Lung (tissue), 12 donors: ENCODE results near the gene TIMM17B. TPM values are rescaled to one million over a fixed set of nuclear protein-coding genes. Genes with fewer than 3 reads are reported as not detected.

ENCODE experiments used
- ATAC-seq: fragments of 200-7000 bp; cut with Tn5 transposase; one replicate; pipeline ENCODE4 v1.9.1; 2020; ENCODE audit warnings: moderate number of reproducible peaks; ENCODE audit not compliant: insufficient read depth, low FRiP score
- DNase-seq, 3 donors: peaks; one replicate each; pipeline ENCODE4 v3.0.0-alpha.2; 2013 to 2017
- H3K27ac ChIP-seq, 2 donors: one replicate each; pipeline ENCODE4 v1.5.1; 2013; ENCODE audit warnings: mild to moderate bottlenecking in 2 of 2, moderate library complexity in 2 of 2, control low read depth in 1 of 2, inconsistent platforms in 1 of 2, low read depth in 1 of 2, low read length in 1 of 2
- H3K27me3 ChIP-seq, 3 donors: one replicate each; pipeline ENCODE4 v1.5.1; 2013; ENCODE audit warnings: low read length in 2 of 3; ENCODE audit not compliant: control insufficient read depth in 3 of 3, insufficient read depth in 3 of 3
- H3K36me3 ChIP-seq, 4 donors: one replicate each; pipeline ENCODE4 v1.5.1; 2013; ENCODE audit warnings: low read length in 4 of 4, mild to moderate bottlenecking in 1 of 4, moderate library complexity in 1 of 4; ENCODE audit not compliant: control insufficient read depth in 4 of 4, insufficient read depth in 4 of 4
- H3K4me1 ChIP-seq, 5 donors: one replicate each; pipeline ENCODE4 v1.5.1; 2013; ENCODE audit warnings: low read length in 5 of 5, mild to moderate bottlenecking in 2 of 5, moderate library complexity in 1 of 5; ENCODE audit not compliant: control insufficient read depth in 5 of 5, insufficient read depth in 5 of 5
- H3K4me3 ChIP-seq: one replicate; pipeline ENCODE4 v1.5.1; 2013; ENCODE audit warnings: mild to moderate bottlenecking, control low read depth, moderate library complexity
- H3K9ac ChIP-seq, 2 donors: one replicate each; pipeline ENCODE4 v1.5.1; 2013; ENCODE audit warnings: low read length in 2 of 2, control low read depth in 1 of 2; ENCODE audit not compliant: insufficient read depth in 1 of 2
- H3K9me3 ChIP-seq, 4 donors: one replicate each; pipeline ENCODE4 v1.5.1; 2013; ENCODE audit warnings: low read length in 3 of 4, mild to moderate bottlenecking in 1 of 4, moderate library complexity in 1 of 4; ENCODE audit not compliant: control insufficient read depth in 4 of 4, insufficient read depth in 3 of 4
- CTCF ChIP-seq: IDR thresholded peaks from 2 replicates; pipeline ENCODE4 v1.5.1; 2012; ENCODE audit warnings: mild to moderate bottlenecking; ENCODE audit errors: control extremely low read depth, extremely low read depth
- WGBS, 2 donors: extraction: QIAGEN DNeasy Blood & Tissue Kit; methylation state at CpG; one replicate each; pipeline ENCODE4 v1.1.7; 2013; 5-methylcytosine and 5-hydroxymethylcytosine counted together
- polyA plus RNA-seq, 2 donors: library from polyadenylated mRNA; stranded (reverse); fragments of 200-250 nt; gene quantifications; one replicate each; pipeline ENCODE4 v1.2.1, GENCODE V29; 2013
- total RNA-seq, 2 donors: library from RNA; depleted of rRNA in 1 of 2; stranded (reverse); fragments of >200 nt in 1 of 2; gene quantifications; one replicate each; pipeline ENCODE4 v1.2.1, GENCODE V29; 2014 to 2021
- donor health status: control.
- donor health status: control.
- donor health status: Bipolar disorder and iron deficiency.
- donor health status: healthy.
- donor health status: DM: yes; HTN: yes; CAD: no.

The TIMM17B gene
- total and polyA plus RNA-seq, 4 donors, result 21.0 to 73.4 (median 59.4) TPM

GRCh38 chrX:48902135-48902534, 4.6 kb upstream of the TIMM17B start:
- TF ChIP-seq CTCF, result no peak
- 94 to 96% methylated on average over 20 of the region's 20 CpGs for WGBS, 2 donors
- ATAC-seq (no peak), DNase-seq (no peak)
- H3K4me3 ChIP-seq, result no peak overlapping the region
- no peak overlapping the region for H3K9ac ChIP-seq
- peaks cover 0 to 7% (median 0%) of the 10 kb centered on the region in 4 donors for H3K9me3 ChIP-seq
- peaks cover 0 to 17% (median 6%) of the 10 kb centered on the region in 4 donors for H3K36me3 ChIP-seq
- peaks cover 0 to 3% (median 0%) of the 10 kb centered on the region in 5 donors for H3K4me1 ChIP-seq
- no peaks in the 10 kb centered on the region for H3K27me3 ChIP-seq
- H3K27ac ChIP-seq, result no peak overlapping the region

DNA sequence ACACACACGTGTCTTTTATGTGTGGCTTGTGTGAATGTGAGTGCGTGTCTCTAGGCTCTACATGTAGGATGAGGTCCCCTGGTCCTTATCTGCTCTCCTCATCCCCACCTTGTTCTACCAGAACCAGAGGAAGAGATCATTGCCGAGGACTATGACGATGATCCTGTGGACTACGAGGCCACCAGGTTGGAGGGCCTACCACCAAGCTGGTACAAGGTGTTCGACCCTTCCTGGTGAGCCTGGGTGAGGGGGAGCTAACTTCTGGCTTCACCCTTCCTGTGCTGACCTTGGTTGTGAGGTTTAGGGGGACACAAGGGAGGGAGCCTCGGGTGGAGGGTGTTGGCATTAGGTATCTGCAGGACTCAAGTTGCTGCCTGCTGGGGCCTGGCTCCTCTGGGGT, 3.5 kb upstream of the TIMM17B start:
- no peak overlapping the region for H3K27ac ChIP-seq
- H3K9me3 ChIP-seq, result peaks cover 0 to 7% (median under 1%) of the 10 kb centered on the region in 4 donors
- no peaks in the 10 kb centered on the region for H3K27me3 ChIP-seq
- H3K4me3 ChIP-seq, result no peak overlapping the region
- peaks cover 0 to 8% (median 3%) of the 10 kb centered on the region in 5 donors for H3K4me1 ChIP-seq
- H3K9ac ChIP-seq, result no peak overlapping the region
- no peak for ATAC-seq
- WGBS, 2 donors, result 81 to 98% methylated on average over 7 of the region's 7 CpGs
- no peak for TF ChIP-seq CTCF
- H3K36me3 ChIP-seq, result peaks cover 0 to 15% (median 5%) of the 10 kb centered on the region in 4 donors
- no peak for DNase-seq

GRCh38 chrX:48899078-48899410, 1.5 kb upstream of the TIMM17B start:
- peaks cover 0 to 11% (median 6%) of the 10 kb centered on the region in 4 donors for H3K36me3 ChIP-seq
- H3K4me3 ChIP-seq, result no peak overlapping the region
- H3K27me3 ChIP-seq, result no peaks in the 10 kb centered on the region
- peaks cover 0 to 7% (median under 1%) of the 10 kb centered on the region in 4 donors for H3K9me3 ChIP-seq
- WGBS, 2 donors, result 83 to 91% methylated on average over 8 of the region's 8 CpGs
- no peak overlapping the region for H3K9ac ChIP-seq
- TF ChIP-seq CTCF, result no peak
- no peak overlapping the region for H3K27ac ChIP-seq
- ATAC-seq (no peak), DNase-seq (no peak)
- peaks cover 0 to 8% (median 3%) of the 10 kb centered on the region in 5 donors for H3K4me1 ChIP-seq

GRCh38 chrX:48897157-48897624, 377 bp downstream of the TIMM17B start:
- Histone ChIP-seq H3K36me3 (peaks cover 0 to 9% (median 5%) of the 10 kb centered on the region in 4 donors), H3K4me3 (peak overlapping the region; percentile 54), H3K4me1 (peaks cover 0 to 8% (median 3%) of the 10 kb centered on the region in 5 donors), H3K27me3 (no peaks in the 10 kb centered on the region), H3K9me3 (peaks cover 0 to 7% (median under 1%) of the 10 kb centered on the region in 4 donors), H3K27ac (peak overlapping the region; percentile 92 to 94), H3K9ac (peak overlapping the region; percentile 81 to 89)
- WGBS, 2 donors, result 1 to 34% methylated on average over 26 to 38 of the region's 38 CpGs
- no peak for TF ChIP-seq CTCF
- ATAC-seq (peak; percentile 27), DNase-seq (peak; percentile 74 to 80 (median 80))
